Tibial nerve (tissue), 4 donors: ENCODE data around the gene NPEPPS.

Source experiments
- EP300 ChIP-seq, 2 donors: sonication (generic); formaldehyde crosslinking; IDR thresholded peaks; one replicate each; pipeline ENCODE4 v1.6.1; 2017; ENCODE audit warnings: antibody characterized with exemption in 2 of 2, mild to moderate bottlenecking in 1 of 2
- POLR2A ChIP-seq, 2 donors: fragments of 450-650 bp; IDR thresholded peaks; one replicate each; pipeline ENCODE4 v1.6.1; 2017; ENCODE audit warnings: antibody characterized with exemption in 2 of 2, mild to moderate bottlenecking in 2 of 2, moderate library complexity in 2 of 2
- TF ChIP-seq, protein P1 (sequence below), 5 experiments: fragments of 200-600 bp in 3 of 5; fragments of 450-650 bp in 2 of 5; sonication (generic) in 3 of 5; IDR thresholded peaks; one replicate each; pipeline ENCODE4 v1.5.1; 2016 to 2019; ENCODE audit warnings: antibody characterized with exemption in 5 of 5, mild to moderate bottlenecking in 3 of 5, moderate library complexity in 2 of 5

DNA sequence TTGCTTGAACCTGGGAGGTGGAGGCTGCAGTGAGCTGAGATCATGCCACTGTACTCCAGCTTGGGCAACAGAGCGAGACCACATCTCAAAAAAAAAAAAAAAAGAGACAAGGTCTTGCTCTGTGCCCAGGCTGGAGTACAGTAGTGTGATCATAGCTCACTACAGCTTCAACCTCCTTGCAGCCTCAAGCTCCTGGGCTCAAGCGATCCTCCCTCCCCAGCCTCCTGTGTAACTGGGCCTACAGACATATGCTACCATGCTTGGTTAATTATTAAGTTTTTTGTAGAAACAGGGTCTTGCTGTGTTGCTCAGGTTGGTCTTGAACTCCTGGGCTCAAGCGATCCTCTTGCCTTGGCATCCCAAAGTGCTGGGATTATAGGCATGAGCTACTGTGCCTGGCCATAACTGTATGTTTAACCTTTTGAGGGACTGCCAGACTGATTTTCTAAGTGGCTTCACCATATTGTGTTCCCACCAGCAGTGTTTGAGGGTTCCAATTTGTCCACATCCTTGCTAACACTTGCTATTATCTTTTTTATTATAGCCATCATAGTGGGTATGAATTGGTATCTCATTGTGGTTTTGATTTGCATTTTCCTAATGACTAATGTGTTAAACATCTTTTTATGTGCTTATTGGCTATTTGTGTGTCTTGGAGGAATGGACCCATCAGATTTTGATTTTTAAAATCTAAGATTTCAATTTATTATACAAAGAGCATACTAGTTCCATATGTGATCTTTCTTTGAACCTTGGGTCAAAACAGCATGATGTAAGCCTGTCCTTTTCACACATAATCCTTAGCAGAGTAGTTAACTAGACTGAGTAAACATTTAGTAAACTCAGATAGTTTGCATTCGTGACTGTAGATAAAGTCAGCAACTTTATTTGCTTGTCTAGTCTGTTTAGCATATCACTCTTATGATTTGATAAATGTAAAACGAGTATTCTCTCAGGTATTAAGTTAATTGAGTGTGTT lies 80.8 kb downstream of the NPEPPS start:
- TF ChIP-seq, protein P1, sequence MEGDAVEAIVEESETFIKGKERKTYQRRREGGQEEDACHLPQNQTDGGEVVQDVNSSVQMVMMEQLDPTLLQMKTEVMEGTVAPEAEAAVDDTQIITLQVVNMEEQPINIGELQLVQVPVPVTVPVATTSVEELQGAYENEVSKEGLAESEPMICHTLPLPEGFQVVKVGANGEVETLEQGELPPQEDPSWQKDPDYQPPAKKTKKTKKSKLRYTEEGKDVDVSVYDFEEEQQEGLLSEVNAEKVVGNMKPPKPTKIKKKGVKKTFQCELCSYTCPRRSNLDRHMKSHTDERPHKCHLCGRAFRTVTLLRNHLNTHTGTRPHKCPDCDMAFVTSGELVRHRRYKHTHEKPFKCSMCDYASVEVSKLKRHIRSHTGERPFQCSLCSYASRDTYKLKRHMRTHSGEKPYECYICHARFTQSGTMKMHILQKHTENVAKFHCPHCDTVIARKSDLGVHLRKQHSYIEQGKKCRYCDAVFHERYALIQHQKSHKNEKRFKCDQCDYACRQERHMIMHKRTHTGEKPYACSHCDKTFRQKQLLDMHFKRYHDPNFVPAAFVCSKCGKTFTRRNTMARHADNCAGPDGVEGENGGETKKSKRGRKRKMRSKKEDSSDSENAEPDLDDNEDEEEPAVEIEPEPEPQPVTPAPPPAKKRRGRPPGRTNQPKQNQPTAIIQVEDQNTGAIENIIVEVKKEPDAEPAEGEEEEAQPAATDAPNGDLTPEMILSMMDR (IDR thresholded peaks at IDR 0.05), result no peak
- TF ChIP-seq POLR2A (IDR thresholded peaks at IDR 0.05) (no peak), EP300 (IDR thresholded peaks at IDR 0.05) (no peak)
